HepG2 (cell line): ENCODE results near the gene ZNF281. TPM values are rescaled to one million over a fixed set of nuclear protein-coding genes. Genes with fewer than 3 reads are reported as not detected.

Experiments
- ATAC-seq: fragments of 200-7000 bp; cut with Tn5 transposase; 3 replicates; pipeline ENCODE4 v1.9.1; 2020; ENCODE audit warnings: mild to moderate bottlenecking, moderate library complexity
- BruUV-seq: library from RNA; stranded (reverse); fragments of 400-500 nt; replicated peaks from 2 replicates; lab custom pipeline; 2021; lab: Mats Ljungman, UMichigan
- CTCF ChIA-PET: fragments of 300-600 bp; formaldehyde crosslinking; extraction: SDS; loops from one replicate; lab custom pipeline; 2021; ENCODE audit warnings: low total read pairs, inconsistent platforms, low intra/inter-chr PET ratio; lab: Yijun Ruan, JAX
- POLR2A ChIA-PET: fragments of 350-600 bp; sonication (Branson Sonifier 250); formaldehyde crosslinking; loops from one replicate; lab custom pipeline; 2020; ENCODE audit warnings: antibody characterized with exemption, inconsistent platforms; lab: Yijun Ruan, JAX
- DNase-seq: peaks from one replicate; pipeline ENCODE4 v3.0.0-alpha.2; 2015; ENCODE audit warnings: low spot score
- FAIRE-seq: peaks from 3 replicates; lab custom pipeline; 2011; peaks lifted over from hg19 to GRCh38; lab: Jason Lieb, UNC
- H2AFZ ChIP-seq: one replicate; pipeline ENCODE4 v1.6.1; 2011; ENCODE audit warnings: low read length, inconsistent platforms
- H3K27ac ChIP-seq: fragments of 300-600 bp; 3 replicates; pipeline ENCODE4 v1.8.0; 2011; ENCODE audit warnings: mixed run types, mild to moderate bottlenecking, mixed read lengths, low read length, inconsistent platforms; ENCODE audit not compliant: insufficient read depth; ENCODE audit errors: extremely low read length
- H3K27me3 ChIP-seq, 2 experiments: fragments of 200-600 bp in 1 of 2; 2 replicates in 1 of 2; 3 replicates in 1 of 2; pipeline versions ENCODE4 v1.6.0 to v1.8.0; 2011; ENCODE audit warnings: low read length in 2 of 2, mild to moderate bottlenecking in 2 of 2, moderate library complexity in 2 of 2, inconsistent platforms in 1 of 2; ENCODE audit not compliant: insufficient read depth in 2 of 2, control insufficient read depth in 1 of 2
- H3K36me3 ChIP-seq, 2 experiments: fragments of 200-600 bp in 1 of 2; replicated peaks in 1 of 2; 2 replicates in 1 of 2; 3 replicates in 1 of 2; pipeline versions ENCODE4 v1.5.1 to v1.8.0; 2011; ENCODE audit warnings: low read length in 2 of 2, inconsistent platforms in 1 of 2; ENCODE audit not compliant: insufficient read depth in 2 of 2, control insufficient read depth in 1 of 2
- H3K4me1 ChIP-seq: 2 replicates; pipeline ENCODE4 v1.5.1; 2012; ENCODE audit warnings: low read length, inconsistent platforms; ENCODE audit not compliant: insufficient read depth
- H3K4me2 ChIP-seq: 2 replicates; pipeline ENCODE4 v1.6.0; 2011; ENCODE audit warnings: low read depth, low read length, inconsistent platforms
- H3K4me3 ChIP-seq, 3 experiments: fragments of 200-600 bp in 1 of 3; sonication (generic), shearing (Covaris generic) in 1 of 3; replicated peaks in 1 of 3; 2 replicates each; pipeline ENCODE4 v1.5.1; 2011 to 2016; ENCODE audit warnings: low read length in 3 of 3, inconsistent platforms in 2 of 3, low read depth in 2 of 3, mild to moderate bottlenecking in 2 of 3, control low read depth in 1 of 3, mixed read lengths in 1 of 3; ENCODE audit not compliant: insufficient read depth in 1 of 3
- H3K79me2 ChIP-seq: one replicate; pipeline ENCODE4 v1.6.1; 2011; ENCODE audit warnings: low read length, inconsistent platforms; ENCODE audit not compliant: insufficient read depth
- H3K9ac ChIP-seq: 2 replicates; pipeline ENCODE4 v1.6.0; 2011; ENCODE audit warnings: mild to moderate bottlenecking, low read depth, low read length, inconsistent platforms; ENCODE audit not compliant: insufficient read depth
- H3K9me3 ChIP-seq: 2 replicates; pipeline ENCODE4 v1.5.1; 2012; ENCODE audit warnings: mild to moderate bottlenecking, low read length
- H4K20me1 ChIP-seq: 2 replicates; pipeline ENCODE4 v1.6.0; 2011; ENCODE audit warnings: inconsistent platforms, mild to moderate bottlenecking, low read length, moderate library complexity; ENCODE audit not compliant: insufficient read depth
- CENPX ChIP-seq: sonication (generic); formaldehyde crosslinking; IDR thresholded peaks from 2 replicates; pipeline ENCODE4 v1.9.0; 2021; ENCODE audit warnings: mild to moderate bottlenecking, missing genetic modification reagents, moderate library complexity
- LBX2 ChIP-seq: sonication (generic); formaldehyde crosslinking; IDR thresholded peaks from 2 replicates; pipeline ENCODE4 v1.5.0; 2020; ENCODE audit warnings: missing genetic modification reagents, mild to moderate bottlenecking, borderline replicate concordance
- RBAK ChIP-seq: sonication (generic); formaldehyde crosslinking; IDR thresholded peaks from 2 replicates; pipeline ENCODE4 v1.5.1; 2020; ENCODE audit warnings: mild to moderate bottlenecking, missing genetic modification reagents
- SMAD9 ChIP-seq: sonication (generic); formaldehyde crosslinking; IDR thresholded peaks from 2 replicates; pipeline ENCODE4 v1.5.1; 2020; ENCODE audit warnings: mild to moderate bottlenecking, missing genetic modification reagents
- WGBS: methylation state at CpG from one replicate; pipeline ENCODE4 v1.1.6; 2017; ENCODE audit warnings: low lambda C conversion rate; 5-methylcytosine and 5-hydroxymethylcytosine counted together
- in situ Hi-C: cut with HindIII; loops from 2 replicates; pipeline ENCODE4 v1.10.0; 2017; ENCODE audit warnings: low pct_unique_long_range_greater_than_20kb; ENCODE audit not compliant: extremely low pct_ligation_motif_present
- intact Hi-C: fragments of 100-400 bp; cut with micrococcal nuclease; formaldehyde crosslinking; loops from one replicate; pipeline ENCODE4 v1.10.0; 2022; ENCODE audit not compliant: unreplicated experiment
- polyA plus RNA-seq, 8 experiments: library from polyadenylated mRNA; depleted of rRNA in 3 of 8; stranded (reverse) in 7 of 8; unstranded in 1 of 8; fragments of >200 nt; fragmentation: Illumina TruSeq in 4 of 8; extraction: Trizol in 4 of 8; gene quantifications; 2 replicates each; pipeline versions ENCODE4 v1.2.1 to v1.2.3, GENCODE V29; 2011 to 2016; ENCODE audit warnings: low read depth in 4 of 8, missing spikeins in 1 of 8, mixed read lengths in 1 of 8; ENCODE audit not compliant: insufficient read depth in 1 of 8
- total RNA-seq, 5 experiments: library from RNA; depleted of rRNA; stranded (reverse); fragments of >200 nt; fragmentation: Illumina TruSeq; extraction: Trizol; gene quantifications; 2 replicates each; pipeline ENCODE4 v1.2.3, GENCODE V29; 2016; ENCODE audit warnings: low read depth in 1 of 5
- TF ChIP-seq, protein P1 (sequence below): sonication (generic); formaldehyde crosslinking; IDR thresholded peaks from 2 replicates; pipeline ENCODE4 v1.4.0; 2020; ENCODE audit warnings: missing genetic modification reagents, borderline replicate concordance

Gene ZNF281
- total and polyA plus RNA-seq, 2 of the 13 experiments (the other 11 are each of a cell fraction or from before 2014, with no cell fraction given): 7.7 to 20.6 TPM

DNA sequence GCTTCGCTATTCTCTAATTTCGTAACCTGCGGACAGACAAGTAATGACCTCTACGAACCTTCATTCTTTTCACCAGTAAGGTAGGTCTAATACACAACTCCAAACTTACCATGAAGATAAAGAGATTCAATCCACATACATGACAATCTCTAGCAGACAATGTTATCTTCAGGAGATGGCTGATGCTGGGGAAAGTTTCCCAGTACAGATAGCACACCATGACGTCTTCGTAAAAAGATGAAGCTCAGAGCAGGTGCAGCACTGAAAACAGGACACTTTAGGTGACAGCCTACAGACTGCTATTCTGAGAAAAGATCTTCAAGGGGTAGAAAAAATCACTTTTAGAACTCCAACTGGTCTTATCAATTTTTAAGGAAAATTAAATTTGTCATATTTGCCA is 41.3 kb downstream of the ZNF281 start:
- no peaks in the 10 kb centered on the region for H3K27me3 ChIP-seq
- no peaks in the 10 kb centered on the region for H4K20me1 ChIP-seq
- no peak for DNase-seq
- intact Hi-C loops: no loop called here
- no peak for ATAC-seq
- H3K9me3 ChIP-seq: no peaks in the 10 kb centered on the region
- BruUV-seq: no TSS peak
- H3K27ac ChIP-seq: peak overlapping the region; percentile 20
- H3K36me3 ChIP-seq: no peaks in the 10 kb centered on the region; a peak in 1 of 5 replicates
- in situ Hi-C loops: no loop called here
- TF ChIP-seq RBAK (no peak), CENPX (CRISPR knock-in tag) (no peak), LBX2 (CRISPR knock-in tag) (no peak), SMAD9 (CRISPR knock-in tag) (no peak)
- TF ChIP-seq, protein P1, sequence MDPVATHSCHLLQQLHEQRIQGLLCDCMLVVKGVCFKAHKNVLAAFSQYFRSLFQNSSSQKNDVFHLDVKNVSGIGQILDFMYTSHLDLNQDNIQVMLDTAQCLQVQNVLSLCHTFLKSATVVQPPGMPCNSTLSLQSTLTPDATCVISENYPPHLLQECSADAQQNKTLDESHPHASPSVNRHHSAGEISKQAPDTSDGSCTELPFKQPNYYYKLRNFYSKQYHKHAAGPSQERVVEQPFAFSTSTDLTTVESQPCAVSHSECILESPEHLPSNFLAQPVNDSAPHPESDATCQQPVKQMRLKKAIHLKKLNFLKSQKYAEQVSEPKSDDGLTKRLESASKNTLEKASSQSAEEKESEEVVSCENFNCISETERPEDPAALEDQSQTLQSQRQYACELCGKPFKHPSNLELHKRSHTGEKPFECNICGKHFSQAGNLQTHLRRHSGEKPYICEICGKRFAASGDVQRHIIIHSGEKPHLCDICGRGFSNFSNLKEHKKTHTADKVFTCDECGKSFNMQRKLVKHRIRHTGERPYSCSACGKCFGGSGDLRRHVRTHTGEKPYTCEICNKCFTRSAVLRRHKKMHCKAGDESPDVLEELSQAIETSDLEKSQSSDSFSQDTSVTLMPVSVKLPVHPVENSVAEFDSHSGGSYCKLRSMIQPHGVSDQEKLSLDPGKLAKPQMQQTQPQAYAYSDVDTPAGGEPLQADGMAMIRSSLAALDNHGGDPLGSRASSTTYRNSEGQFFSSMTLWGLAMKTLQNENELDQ (CRISPR knock-in tag): no peak
- H3K4me1 ChIP-seq: peaks cover 95% of the 10 kb centered on the region
- no peak overlapping the region for H2AFZ ChIP-seq
- H3K79me2 ChIP-seq: no peaks in the 10 kb centered on the region
- FAIRE-seq: no peak
- 91% methylated on average over 6 of the region's 6 CpGs for WGBS
- no peak overlapping the region for H3K4me3 ChIP-seq
- no peak overlapping the region for H3K4me2 ChIP-seq
- ChIA-PET POLR2A (interaction anchor here (0.6 kb wide), 1 partner anchor 71 kb away, joined by 3 read pairs; no protein-coding TSS in a partner anchor), CTCF (no interaction called here)
- H3K9ac ChIP-seq: no peak overlapping the region
